Right ventricle myocardium inferior (tissue), 1 donor: ENCODE measurements around the gene DAB2. TPM values are rescaled to one million over a fixed set of nuclear protein-coding genes. Genes with fewer than 3 reads are reported as not detected.
"Not testable (repeated sequence)": the region's sequence is repeated elsewhere in the genome, so short reads cannot be mapped to it uniquely, and the experiment has no call there.

Experiments used
- ATAC-seq: fragments of 200-7000 bp; cut with Tn5 transposase; one replicate; pipeline ENCODE4 v1.9.1; 2020; ENCODE audit warnings: mild to moderate bottlenecking, moderate library complexity
- DNase-seq: peaks from one replicate; pipeline ENCODE4 v3.0.0; 2021; ENCODE audit errors: missing footprints
- intact Hi-C: fragments of 100-400 bp; cut with DNase I; formaldehyde crosslinking; loops from one replicate; pipeline ENCODE4 v1.11.0; 2022
- total RNA-seq: library from RNA; stranded (reverse); fragmentation: NEBNext Ultra II Directional; extraction: Animal tissue kit (Norgen Biotek cat#: 25700); gene quantifications from one replicate; pipeline ENCODE4 v1.2.1, GENCODE V29; 2021
- donor health status: DM: no; HTN: yes; CAD: no; lungs with severe emphysema.

Gene DAB2
- total RNA-seq, 1 donor from 2014 or later: 41.9 TPM

DNA sequence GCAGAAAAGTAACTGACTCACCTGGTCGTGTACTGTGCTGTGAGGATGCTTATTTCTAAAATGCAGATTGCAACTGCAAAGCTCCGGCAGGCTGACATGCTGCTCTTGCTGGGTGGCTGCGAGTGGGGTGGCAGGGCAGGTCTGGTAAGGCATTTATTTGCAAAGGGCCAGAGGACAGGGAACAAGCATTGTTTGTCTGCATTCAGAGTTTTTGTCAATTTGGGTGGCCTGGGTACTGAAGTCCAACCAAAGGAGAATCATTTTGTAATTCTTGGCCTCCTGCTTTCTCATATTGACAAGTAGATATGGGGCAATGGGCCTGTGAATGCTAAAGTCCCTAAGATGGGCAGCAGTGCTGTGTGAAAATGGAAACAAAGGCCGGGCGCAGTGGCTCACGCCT lies 60.4 kb downstream of the DAB2 start, which contains the start of gene C9:
Gene C9 (minus strand): TSS at position 129 of the 400 bp plus-strand sequence. CDS start 31 bp downstream, at position 98.
- intact Hi-C loops: no loop called here
- DNase-seq (no peak), ATAC-seq (no peak)

DNA sequence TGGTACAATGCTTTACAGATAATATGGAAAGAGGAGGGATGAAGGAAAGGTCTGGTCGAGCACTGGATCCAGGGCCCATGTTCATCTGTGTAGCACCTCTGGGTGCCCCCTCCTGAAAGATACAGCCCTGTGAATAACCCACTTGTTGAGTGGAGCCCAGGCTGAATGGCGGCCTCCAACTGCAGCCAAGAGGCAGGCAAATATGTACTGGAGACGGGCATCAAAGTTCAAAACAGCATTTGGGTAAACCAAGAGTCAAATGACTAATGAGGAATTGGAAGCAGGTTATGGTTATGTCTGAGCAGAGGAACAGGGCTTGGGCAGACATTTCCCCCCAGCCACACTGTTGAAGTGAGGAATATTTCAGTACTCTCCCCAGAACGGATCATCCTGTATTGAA lies 61.6 kb downstream of the DAB2 start:
- ATAC-seq: no peak
- no peak for DNase-seq
- intact Hi-C loops: no loop called here

DNA sequence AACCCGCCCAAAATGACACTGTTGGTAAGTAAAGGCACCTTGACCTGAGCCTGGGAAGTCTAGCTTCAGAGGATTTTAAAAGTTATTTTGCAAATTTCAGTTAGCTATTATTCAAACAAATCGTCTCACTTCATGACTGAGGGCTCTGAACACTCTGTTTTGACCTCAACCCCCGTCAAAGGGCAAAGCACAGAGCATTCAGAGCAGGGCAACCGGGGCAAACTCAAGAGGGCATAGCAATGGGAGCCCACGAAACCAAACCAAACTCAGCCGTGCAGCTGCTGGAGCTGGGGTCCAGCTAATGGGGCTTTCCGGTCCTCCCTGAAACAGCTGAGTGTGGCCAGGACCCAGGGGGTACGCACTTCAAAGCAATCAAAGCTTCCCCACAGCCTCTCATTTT lies 62.1 kb downstream of the DAB2 start:
- no peak for ATAC-seq
- intact Hi-C loops: no loop called here
- no peak for DNase-seq

DNA sequence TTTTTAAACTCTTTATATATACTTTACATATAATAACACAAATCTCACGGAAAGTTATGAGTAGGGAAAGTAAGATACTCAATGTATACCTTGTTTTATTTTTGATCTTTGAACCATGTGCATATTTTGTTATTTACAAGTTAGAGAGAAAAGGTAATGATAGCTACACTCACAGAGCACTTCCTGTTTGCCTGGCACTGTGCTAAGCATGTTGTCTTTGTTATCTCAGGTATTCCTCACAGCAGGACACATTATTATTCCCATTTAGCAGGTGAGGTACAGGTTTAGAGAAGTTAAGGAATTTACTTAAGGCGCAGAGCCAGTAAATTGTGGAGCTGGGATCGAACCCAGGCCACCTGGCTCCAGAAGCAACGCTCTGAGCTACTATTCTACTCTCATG lies 63.5 kb downstream of the DAB2 start:
- DNase-seq (no peak), ATAC-seq (no peak)
- intact Hi-C loops: no loop called here

DNA sequence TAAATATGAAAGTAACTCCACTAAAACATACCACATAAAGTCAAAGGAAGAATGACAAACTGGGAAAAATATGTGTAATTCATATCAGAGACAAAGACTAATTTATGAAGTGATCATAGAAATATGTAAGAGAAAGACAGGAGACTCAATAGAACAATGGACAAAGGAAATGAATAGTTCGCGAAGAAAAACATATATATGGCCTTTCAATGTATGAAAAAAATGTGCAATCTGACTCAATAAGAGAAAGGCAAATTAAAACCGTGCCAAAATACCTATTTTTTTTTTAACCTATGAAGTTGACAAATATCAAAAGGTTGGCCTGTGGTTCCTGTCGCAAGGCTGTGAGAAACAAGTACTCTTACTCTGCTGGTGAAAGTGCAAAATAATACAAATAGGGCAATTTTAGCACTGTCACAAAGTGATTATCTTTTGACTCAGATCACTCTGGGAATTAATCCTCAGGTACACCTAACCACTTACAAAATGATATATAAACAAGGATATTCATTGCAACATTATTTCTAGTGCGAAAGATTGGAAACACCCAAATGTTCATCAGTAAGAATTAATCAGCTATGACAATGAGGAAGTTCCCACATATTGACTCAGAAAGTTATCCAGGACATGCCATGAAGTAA lies 64.2 kb downstream of the DAB2 start:
- intact Hi-C loops: no loop called here
- ATAC-seq (no peak), DNase-seq (no peak)

DNA sequence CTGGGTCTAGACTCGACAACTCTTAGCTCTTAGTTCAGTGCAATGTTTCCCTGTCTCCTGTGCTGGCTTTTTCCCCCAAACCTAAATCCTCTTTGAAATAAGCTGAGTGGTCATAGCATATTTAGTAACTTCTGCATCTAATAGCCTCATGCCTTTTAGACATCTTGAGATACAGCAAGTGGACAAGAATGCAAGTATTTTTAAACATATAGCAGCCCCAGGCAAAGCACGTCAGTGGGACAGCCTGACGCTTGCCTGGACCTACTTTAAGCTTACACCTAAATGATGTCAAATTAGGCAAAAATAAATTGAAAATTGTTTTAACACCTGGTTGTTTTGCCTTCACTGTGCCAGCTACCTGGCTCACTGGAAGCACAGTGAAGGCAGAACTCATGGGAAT lies 68.5 kb downstream of the DAB2 start:
- DNase-seq (no peak), ATAC-seq (no peak)
- intact Hi-C loops: no loop called here

DNA sequence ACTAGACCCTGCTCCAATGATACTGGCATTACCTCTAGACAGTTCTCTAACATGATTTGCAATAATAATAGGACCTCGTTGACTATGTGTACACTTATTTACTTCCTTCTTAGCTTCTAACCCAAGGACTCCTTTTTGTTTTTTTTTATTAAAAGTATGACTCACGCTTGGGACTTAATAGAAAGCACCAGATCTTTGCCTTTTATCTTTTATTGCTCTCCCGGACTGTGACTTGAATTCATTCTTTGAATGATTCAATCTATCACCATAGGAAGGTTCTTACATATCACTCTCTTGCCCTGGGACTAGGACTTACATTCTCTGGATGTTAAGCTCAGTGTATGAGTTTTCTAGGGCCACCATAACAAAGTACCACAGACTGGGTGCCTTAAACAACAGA lies 69.5 kb downstream of the DAB2 start:
- intact Hi-C loops: no loop called here
- ATAC-seq (no peak), DNase-seq (no peak)

DNA sequence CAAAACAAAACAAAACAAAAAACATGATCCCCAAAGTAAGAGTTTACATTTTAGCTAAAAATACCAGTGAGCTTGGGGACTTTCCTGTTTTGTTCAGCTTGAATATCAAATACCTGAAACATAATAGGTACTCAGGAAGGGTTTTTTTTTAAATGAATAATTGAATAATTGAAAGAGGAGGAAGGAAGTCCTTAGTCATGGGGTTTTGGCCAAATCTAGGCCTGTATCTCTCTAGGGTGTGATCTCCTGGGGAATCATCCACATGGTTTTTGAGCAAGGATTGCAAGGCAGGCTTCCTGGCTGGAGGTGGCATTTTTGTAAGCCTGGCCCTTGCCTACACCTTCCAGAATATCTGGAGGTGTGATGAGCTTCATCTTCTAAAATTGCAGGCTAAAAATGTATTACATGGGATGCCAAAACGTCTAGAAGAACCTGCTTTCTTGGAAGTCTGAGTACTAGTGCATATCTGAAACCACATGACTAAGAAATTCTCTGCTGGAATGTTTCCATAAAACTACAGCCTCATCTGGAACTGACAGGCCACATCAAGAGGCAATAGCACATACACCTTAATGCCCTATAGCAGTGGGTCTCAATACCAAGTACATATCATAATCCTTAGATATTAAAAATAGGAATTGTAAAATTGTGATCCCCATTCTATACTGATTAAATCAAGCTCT lies 70.9 kb downstream of the DAB2 start:
- ATAC-seq: no peak

DNA sequence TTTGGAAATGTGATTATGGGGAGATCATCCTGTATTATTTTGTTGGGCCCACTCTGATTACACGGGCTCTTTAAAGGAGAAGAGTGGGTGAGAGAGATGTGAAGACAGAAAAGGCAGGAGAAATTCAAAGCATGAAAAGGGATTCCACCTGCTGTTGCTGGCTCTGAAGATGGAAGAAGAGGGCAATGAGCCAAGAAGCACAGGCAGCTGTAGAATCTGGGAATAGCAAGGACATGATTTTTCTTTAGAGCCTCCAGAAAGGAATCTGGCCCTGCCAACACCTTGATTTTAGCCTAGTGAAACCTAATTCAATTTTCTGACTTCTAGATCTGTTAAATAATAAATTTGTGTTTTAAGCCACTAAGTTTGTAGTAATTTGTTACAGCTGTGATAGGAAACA lies 71.8 kb downstream of the DAB2 start:
- DNase-seq: no peak
- intact Hi-C loops: no loop called here
- ATAC-seq: no peak

More for the DNA sequence above, 70.9 kb downstream of the DAB2 start:
- intact Hi-C loops: no loop called here
- no peak for DNase-seq

DNA sequence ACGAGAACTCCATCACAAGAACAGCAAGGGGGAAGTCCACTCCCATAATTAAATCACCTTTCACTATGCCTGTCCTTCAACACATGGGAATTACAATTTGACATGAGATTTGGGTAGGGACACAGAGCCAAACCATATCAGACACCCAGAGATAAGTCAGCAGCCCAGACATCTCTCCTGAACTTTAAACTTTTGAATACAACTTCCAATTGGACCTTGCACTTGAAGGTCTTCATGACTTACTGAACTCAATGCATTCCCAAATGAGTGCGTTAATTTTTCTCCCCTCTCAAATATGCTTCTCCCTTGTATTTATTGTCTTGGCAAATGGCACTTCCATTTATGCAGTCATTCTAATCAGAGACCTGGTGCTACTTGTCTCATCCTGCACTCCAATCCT lies 72.6 kb downstream of the DAB2 start:
- DNase-seq: no peak
- intact Hi-C loops: no loop called here
- no peak for ATAC-seq

DNA sequence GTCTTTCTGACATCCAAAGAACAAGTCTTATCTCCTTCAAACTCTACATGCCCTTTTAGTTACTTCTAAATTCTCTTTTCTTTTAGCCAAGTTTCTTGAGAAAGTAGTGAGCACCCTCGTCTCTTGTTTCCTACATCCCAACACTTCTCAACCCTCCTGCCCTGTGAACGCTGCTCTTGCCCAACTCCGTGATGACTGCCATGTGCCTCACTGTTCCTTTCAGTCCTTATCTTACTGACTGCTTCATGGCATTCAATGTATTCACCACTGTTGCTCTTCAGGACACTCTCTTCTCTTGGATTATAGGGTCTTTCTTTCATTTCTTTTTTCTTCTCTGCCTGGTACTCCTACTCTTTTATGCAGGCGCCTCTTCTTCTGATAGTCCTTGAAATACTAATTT lies 75.3 kb downstream of the DAB2 start:
- intact Hi-C loops: no loop called here
- DNase-seq: no peak

DNA sequence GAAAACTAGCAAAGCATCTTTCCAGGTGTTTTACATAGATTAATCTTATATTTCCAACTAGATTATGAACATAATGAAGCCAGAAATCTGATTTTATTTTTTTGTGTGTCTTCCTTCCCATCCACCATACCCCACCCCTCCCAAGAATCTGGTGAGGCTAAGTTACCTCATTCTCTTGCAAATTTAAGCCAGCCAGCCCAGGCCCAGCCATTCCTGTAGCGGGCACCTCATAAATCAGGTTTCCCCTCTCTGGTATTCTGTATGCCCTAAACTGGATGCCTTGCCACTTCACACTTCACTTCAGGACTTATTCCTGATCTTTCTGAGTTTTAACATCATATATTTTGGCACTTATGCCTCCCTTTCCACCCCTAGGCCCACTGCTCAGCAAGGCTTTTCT lies 82.3 kb downstream of the DAB2 start:
- no peak for DNase-seq
- no peak for ATAC-seq
- intact Hi-C loops: no loop called here

More for the DNA sequence above, 75.3 kb downstream of the DAB2 start:
- ATAC-seq: no peak

DNA sequence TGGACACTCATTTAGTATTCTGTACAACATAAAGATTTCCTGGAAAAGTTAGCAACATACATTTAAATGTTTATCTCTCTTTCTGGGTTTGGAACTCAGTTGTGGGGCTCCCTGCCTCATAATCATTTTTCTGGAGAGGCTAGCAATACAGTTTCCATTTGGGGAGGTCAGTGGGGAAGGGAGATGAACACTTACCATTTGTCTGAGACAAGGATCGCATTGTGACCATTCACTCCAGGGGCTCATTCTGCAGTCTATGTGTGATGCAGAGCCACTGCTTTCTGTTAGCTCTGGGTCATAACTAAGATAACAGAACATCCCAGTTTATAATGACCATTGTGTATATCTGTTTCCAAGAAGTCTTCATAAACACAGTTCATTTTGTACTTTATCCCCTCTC lies 82.9 kb downstream of the DAB2 start:
- intact Hi-C loops: no loop called here
- DNase-seq: no peak
- ATAC-seq: no peak

DNA sequence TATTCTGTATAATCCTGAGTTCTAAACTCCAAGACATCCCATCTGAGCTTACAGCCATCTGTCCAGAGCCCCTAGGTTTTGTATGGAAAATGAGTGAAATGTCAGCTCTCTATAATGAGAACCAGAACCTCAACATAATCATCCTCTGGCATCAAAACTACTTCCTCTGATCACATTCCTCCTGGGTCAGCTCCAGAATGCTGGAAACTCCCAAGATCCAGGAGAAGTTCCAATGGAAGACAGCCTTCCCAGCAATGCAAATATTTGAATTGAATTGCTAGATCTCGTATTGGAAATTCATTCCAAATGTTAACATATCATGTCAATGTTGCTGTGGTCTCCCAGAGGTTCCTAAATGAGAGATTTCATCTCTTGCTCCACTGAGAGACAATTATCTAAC lies 84.3 kb downstream of the DAB2 start:
- DNase-seq: no peak
- ATAC-seq: no peak
- intact Hi-C loops: no loop called here

DNA sequence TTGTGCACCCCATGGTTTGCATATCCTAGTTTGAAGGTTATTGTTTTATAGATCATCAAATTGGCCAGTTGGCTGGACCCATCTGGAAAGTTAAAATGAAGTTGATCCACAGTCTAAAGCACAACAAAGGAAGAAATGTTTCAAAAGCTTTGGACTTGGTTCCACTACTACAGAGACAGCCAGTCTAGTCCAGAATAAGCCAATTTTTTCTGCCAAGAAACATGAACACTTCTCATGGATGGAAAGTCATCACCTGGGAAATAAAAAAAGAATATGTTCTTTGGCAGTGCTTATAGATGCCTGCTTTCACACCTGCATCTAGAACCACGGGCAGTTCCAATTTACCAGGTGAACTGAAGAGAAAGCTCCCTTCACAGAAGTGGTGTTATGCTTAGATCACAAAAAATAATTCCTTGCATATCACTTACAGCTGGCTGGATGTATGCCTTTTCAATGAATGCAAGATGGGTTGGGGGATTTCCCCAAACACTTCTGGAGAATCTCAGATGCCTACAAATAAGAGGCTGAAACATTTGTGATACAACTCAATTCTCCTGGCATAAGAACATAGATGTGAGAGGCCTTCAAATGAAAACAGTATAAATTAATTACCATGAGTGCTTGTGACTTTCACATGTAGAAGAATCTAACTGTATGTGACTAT lies 87.4 kb downstream of the DAB2 start:
- intact Hi-C loops: no loop called here
- DNase-seq (no peak), ATAC-seq (no peak)

DNA sequence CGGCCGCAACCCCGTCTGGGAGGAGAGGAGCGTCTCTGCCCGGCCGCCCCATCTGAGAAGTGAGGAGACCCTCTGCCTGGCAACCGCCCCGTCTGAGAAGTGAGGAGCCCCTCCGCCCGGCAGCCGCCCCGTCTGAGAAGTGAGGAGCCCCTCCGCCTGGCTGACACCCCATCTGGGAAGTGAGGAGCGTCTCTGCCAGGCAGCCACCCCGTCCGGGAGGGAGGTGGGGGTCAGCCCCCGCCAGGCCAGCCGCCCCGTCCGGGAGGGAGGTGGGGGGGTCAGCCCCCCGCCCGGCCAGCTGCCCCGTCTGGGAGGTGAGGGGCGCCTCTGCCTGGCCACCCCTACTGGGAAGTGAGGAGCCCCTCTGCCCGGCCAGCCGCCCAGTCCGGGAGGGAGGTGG lies 90.5 kb downstream of the DAB2 start:
- ATAC-seq, DNase-seq, intact Hi-C loops: not testable (repeated sequence)

DNA sequence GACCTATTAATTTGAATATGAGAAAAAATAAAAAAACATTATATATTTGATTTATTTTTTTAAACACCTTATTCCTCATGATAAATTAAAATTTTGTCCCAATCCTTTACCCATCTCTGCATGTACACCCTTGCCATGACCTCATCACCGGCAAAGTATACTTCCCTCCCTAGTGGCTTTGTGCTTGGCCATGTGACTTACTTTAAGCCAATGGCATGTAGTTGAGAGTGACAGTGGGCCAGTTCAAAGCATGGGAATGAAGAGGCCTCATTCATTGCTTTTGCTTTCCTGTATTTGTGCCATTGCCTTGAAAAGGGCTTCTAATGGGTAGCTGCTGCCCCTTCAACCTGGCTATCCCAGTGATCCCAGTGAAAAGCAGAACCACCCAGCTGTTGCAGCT lies 91.7 kb downstream of the DAB2 start:
- intact Hi-C loops: no loop called here
- no peak for ATAC-seq

DNA sequence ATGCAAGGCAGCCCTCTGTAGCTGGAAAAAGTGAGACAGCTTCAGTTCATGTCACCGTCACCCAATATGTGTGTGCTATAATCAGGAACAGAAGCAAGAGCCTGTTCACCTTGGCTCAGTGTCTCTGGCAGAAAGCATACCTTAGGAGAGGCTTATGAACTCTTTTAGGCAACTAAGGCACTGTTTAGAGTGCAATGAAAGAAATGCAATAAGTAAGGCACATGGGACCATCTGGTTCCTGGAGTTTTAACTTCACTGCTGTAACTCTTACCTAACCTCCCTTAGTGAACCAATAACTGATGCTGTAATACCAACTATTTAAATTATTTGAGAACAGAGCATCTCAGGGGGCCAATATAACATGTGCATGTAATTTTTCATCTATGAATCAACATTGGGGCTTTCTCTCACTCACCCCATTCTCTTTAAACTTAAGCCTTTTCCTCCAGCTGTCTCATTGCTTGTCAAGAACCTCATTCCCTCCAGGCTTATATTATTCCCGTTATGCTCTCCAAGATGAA lies 92.9 kb downstream of the DAB2 start:
- intact Hi-C loops: no loop called here
- ATAC-seq: no peak
- DNase-seq: no peak

More for the DNA sequence above, 91.7 kb downstream of the DAB2 start:
- DNase-seq: no peak

DNA sequence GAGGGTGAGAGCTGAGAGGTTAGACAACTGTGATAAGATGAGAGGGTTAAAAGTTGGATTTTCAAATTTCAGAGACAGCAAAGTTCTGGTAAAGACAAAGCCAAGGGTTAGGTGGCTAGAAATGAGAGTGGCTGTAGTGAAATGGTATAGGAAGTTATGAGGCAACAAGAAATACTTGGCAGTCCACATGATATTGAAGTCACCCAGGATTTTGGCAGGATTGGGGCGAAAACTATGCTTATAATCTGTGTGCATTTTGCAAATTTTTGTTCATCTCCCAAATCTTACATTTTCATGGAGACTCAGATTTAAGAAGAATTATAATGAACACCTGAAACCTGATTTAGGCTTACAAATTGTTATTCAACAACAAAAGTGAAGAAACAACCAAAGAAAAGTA lies 96.0 kb downstream of the DAB2 start:
- intact Hi-C loops: no loop called here
- DNase-seq (no peak), ATAC-seq (no peak)

DNA sequence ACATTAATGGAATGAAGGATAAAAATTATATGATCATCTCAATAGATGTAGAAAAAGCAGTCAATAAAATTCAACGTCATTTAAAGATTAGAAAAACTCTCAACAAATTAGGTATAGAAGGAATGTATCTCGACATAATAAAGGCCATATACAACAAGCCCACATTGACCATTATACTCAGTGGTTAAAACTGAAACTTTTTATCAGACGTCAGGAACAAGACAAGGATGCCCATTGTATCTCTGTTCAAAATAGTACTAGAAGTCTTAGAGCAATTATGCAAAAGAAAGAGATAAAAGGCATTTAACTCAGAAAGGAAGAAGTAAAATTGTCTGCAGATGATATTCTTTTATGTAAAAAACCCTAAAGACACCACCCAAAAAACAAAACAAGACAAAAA lies 101.2 kb downstream of the DAB2 start:
- DNase-seq (no peak), ATAC-seq (no peak)
- intact Hi-C loops: no loop called here
